ENCODE measurements around the gene ACTG2.

The ACTG2 gene

GRCh38 chr2:73969356-73969755 is 76.5 kb downstream of the ACTG2 start:
- DNase-seq (ENCODE audit: low spot score) = no peak

Data from ecto neural progenitor cell (in vitro differentiated cells).